Glutamatergic neuron (in vitro differentiated cells): ENCODE measurements around the gene SERBP1. TPM values are rescaled to one million over a fixed set of nuclear protein-coding genes. Genes with fewer than 3 reads are reported as not detected.

Source experiments
- DNase-seq: peaks from one replicate; pipeline ENCODE4 v3.0.0; 2022
- H3K27ac Mint-ChIP-seq: one replicate; pipeline ENCODE4 v1.8.0; 2020; ENCODE audit warnings: mild to moderate bottlenecking, mixed read lengths, inconsistent platforms; ENCODE audit not compliant: unreplicated experiment
- H3K27me3 Mint-ChIP-seq: one replicate; pipeline ENCODE4 v1.8.0; 2020; ENCODE audit warnings: mild to moderate bottlenecking, moderate library complexity, mixed read lengths, inconsistent platforms; ENCODE audit not compliant: unreplicated experiment
- H3K36me3 Mint-ChIP-seq: one replicate; pipeline ENCODE4 v1.8.0; 2020; ENCODE audit warnings: mild to moderate bottlenecking, mixed read lengths, inconsistent platforms; ENCODE audit not compliant: unreplicated experiment
- H3K4me1 Mint-ChIP-seq: one replicate; pipeline ENCODE4 v1.8.0; 2020; ENCODE audit warnings: mild to moderate bottlenecking, low read depth, mixed read lengths, inconsistent platforms; ENCODE audit not compliant: unreplicated experiment
- H3K4me3 Mint-ChIP-seq: one replicate; pipeline ENCODE4 v1.8.0; 2020; ENCODE audit warnings: mild to moderate bottlenecking, mixed read lengths, inconsistent platforms; ENCODE audit not compliant: unreplicated experiment
- H3K9me3 Mint-ChIP-seq: one replicate; pipeline ENCODE4 v1.8.0; 2020; ENCODE audit warnings: mild to moderate bottlenecking, moderate library complexity, mixed read lengths, inconsistent platforms; ENCODE audit not compliant: unreplicated experiment
- CTCF ChIP-seq: fragments of 200-600 bp; sonication (generic); IDR thresholded peaks from one replicate; pipeline ENCODE4 v1.5.0; 2021; ENCODE audit not compliant: partially characterized antibody, unreplicated experiment
- total RNA-seq: library from RNA; stranded (reverse); fragmentation: NEBNext Ultra II Directional; extraction: Animal tissue kit (Norgen Biotek cat#: 25700); gene quantifications from one replicate; pipeline ENCODE4 v1.2.1, GENCODE V29; 2021; ENCODE audit not compliant: unreplicated experiment

Gene SERBP1
- total RNA-seq, 1 donor from 2014 or later, result 159 TPM

DNA sequence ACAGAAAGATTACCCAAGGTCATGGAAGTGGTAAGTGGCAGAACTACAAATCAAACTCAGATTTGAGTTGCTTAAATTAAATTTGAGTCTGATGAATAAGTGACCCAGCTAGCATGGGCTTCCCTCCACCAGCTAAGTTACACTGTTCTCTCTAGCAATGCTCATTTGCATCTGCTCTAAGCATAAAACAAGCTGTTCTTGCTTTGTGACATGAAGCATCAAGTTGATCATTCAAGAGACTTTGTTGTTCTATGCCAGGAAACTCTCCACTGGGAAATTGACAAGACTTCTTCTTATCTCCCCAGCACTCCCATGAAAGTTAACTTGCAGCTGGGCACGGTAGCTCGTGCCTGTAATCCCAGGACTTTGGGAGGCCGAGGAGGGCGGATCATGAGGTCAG is 49.0 kb downstream of the SERBP1 start:
- no peak for TF ChIP-seq CTCF
- Mint-ChIP-seq H3K36me3 (peaks cover 34% of the 10 kb centered on the region), H3K27me3 (no peaks in the 10 kb centered on the region), H3K9me3 (peaks cover 15% of the 10 kb centered on the region), H3K27ac (no peak overlapping the region), H3K4me3 (no peak overlapping the region), H3K4me1 (peaks cover 6% of the 10 kb centered on the region)
- DNase-seq, result no peak

DNA sequence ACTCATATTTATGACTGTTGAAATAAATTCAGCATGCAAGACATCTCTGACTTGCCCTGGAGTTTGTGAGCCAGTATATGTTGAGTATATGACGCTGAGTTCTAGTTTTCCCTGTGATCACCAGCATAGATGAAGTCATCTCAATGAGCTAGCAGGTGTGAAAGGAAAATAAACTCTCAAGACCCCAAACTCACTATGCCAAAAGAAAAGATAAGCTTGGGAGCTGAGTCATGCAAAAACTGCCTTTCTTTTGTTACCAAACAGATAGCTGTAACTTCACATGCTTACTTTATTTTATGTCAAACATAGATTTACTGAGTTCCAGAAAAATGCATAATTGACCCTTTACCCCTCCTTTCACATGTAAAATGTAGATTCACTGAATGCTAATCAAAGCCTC is 52.9 kb downstream of the SERBP1 start:
- H3K27ac Mint-ChIP-seq, result no peak overlapping the region
- DNase-seq, result no peak
- TF ChIP-seq CTCF, result no peak
- H3K36me3 Mint-ChIP-seq, result peaks cover 3% of the 10 kb centered on the region
- H3K9me3 Mint-ChIP-seq, result peaks cover 3% of the 10 kb centered on the region
- peaks cover 1% of the 10 kb centered on the region for H3K27me3 Mint-ChIP-seq
- H3K4me1 Mint-ChIP-seq, result peaks cover 7% of the 10 kb centered on the region
- H3K4me3 Mint-ChIP-seq, result no peak overlapping the region

GRCh38 chr1:67376381-67376780 is 53.8 kb downstream of the SERBP1 start:
- Mint-ChIP-seq H3K27me3 (peaks cover 1% of the 10 kb centered on the region), H3K9me3 (peaks cover 2% of the 10 kb centered on the region), H3K4me3 (no peak overlapping the region), H3K27ac (no peak overlapping the region), H3K4me1 (peaks cover 9% of the 10 kb centered on the region), H3K36me3 (no peaks in the 10 kb centered on the region)
- no peak for TF ChIP-seq CTCF
- no peak for DNase-seq

- Mint-ChIP-seq H3K36me3 (no peaks in the 10 kb centered on the region), H3K27ac (no peak overlapping the region), H3K4me1 (peaks cover 3% of the 10 kb centered on the region), H3K27me3 (peaks cover 1% of the 10 kb centered on the region), H3K4me3 (no peak overlapping the region), H3K9me3 (no peaks in the 10 kb centered on the region)
- TF ChIP-seq CTCF, result no peak
- no peak for DNase-seq
These were observed 57.3 kb downstream of the SERBP1 start for GRCh38 chr1:67372898-67373297.

DNA sequence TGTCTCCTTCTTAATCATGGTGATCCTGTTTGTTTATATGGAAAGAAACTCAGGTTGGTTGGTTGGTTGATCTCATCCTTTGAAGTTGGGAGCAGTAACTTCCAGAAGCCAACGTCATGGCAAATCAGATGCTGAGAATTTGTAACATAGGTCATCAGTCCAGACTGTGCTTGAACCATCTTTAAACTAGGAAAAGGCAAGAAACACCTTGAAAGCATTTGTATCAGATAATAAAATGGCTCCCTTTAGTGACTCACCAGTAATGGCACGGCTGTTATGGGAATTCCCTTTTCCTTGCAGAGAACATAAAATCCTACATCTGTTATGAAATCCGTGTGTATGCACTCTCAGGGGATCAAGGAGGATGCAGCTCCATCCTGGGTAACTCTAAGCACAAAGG is 58.1 kb downstream of the SERBP1 start:
- Mint-ChIP-seq H3K27ac (no peak overlapping the region), H3K27me3 (peaks cover 1% of the 10 kb centered on the region), H3K9me3 (no peaks in the 10 kb centered on the region)

More for the DNA sequence above, 58.1 kb downstream of the SERBP1 start:
- no peak for TF ChIP-seq CTCF
- no peak for DNase-seq
- peaks cover 3% of the 10 kb centered on the region for H3K4me1 Mint-ChIP-seq
- no peak overlapping the region for H3K4me3 Mint-ChIP-seq
- no peaks in the 10 kb centered on the region for H3K36me3 Mint-ChIP-seq
